ENCODE results near the gene SH3GL2.
"Not testable (repeated sequence)": the region's sequence is repeated elsewhere in the genome, so short reads cannot be mapped to it uniquely, and the experiment has no call there.

SH3GL2 gene

GRCh38 chr9:17751486-17751885 lies 172.6 kb downstream of the SH3GL2 start:
- no peak for TF ChIP-seq CTCF (IDR thresholded peaks at IDR 0.05; ENCODE audit: insufficient read depth, low read depth, low read length, missing control alignments)
- H3K4me3 ChIP-seq (ENCODE audit: low read depth, low read length), result no peak overlapping the region
- DNase-seq (ENCODE audit: low read depth), result no peak

- TF ChIP-seq CTCF (IDR thresholded peaks at IDR 0.05; ENCODE audit: insufficient read depth, low read depth, low read length, missing control alignments), result no peak
- DNase-seq (ENCODE audit: low read depth), result no peak
- no peak overlapping the region for H3K4me3 ChIP-seq (ENCODE audit: low read depth, low read length)
These were observed 173.2 kb downstream of the SH3GL2 start for GRCh38 chr9:17752021-17752420.

GRCh38 chr9:17757816-17758215 lies 178.9 kb downstream of the SH3GL2 start:
- no peak for DNase-seq (ENCODE audit: low read depth)
- no peak for TF ChIP-seq CTCF (IDR thresholded peaks at IDR 0.05; ENCODE audit: insufficient read depth, low read depth, low read length, missing control alignments)
- no peak overlapping the region for H3K4me3 ChIP-seq (ENCODE audit: low read depth, low read length)

- TF ChIP-seq CTCF (IDR thresholded peaks at IDR 0.05; ENCODE audit: insufficient read depth, low read depth, low read length, missing control alignments), result no peak
- H3K4me3 ChIP-seq (ENCODE audit: low read depth, low read length), result no peak overlapping the region
- no peak for DNase-seq (ENCODE audit: low read depth)
These were observed 181.4 kb downstream of the SH3GL2 start for GRCh38 chr9:17760250-17760649.

- no peak for TF ChIP-seq CTCF (IDR thresholded peaks at IDR 0.05; ENCODE audit: insufficient read depth, low read depth, low read length, missing control alignments)
- H3K4me3 ChIP-seq (ENCODE audit: low read depth, low read length), result no peak overlapping the region
- DNase-seq (ENCODE audit: low read depth), result no peak
These were observed 183.3 kb downstream of the SH3GL2 start for GRCh38 chr9:17761984-17762676.

GRCh38 chr9:17764306-17764705 lies 185.4 kb downstream of the SH3GL2 start:
- no peak overlapping the region for H3K4me3 ChIP-seq (ENCODE audit: low read depth, low read length)
- TF ChIP-seq CTCF (IDR thresholded peaks at IDR 0.05; ENCODE audit: insufficient read depth, low read depth, low read length, missing control alignments), result no peak
- no peak for DNase-seq (ENCODE audit: low read depth)

GRCh38 chr9:17765131-17765530 lies 186.3 kb downstream of the SH3GL2 start:
- not testable (repeated sequence) for DNase-seq (ENCODE audit: low read depth); H3K4me3 ChIP-seq (ENCODE audit: low read depth, low read length)

All from GM12865 (cell line).